ENCODE results near the gene MAN1C1. TPM values are rescaled to one million over a fixed set of nuclear protein-coding genes. Genes with fewer than 3 reads are reported as not detected.
A peak's percentile ranks its signal among the peaks of the same experiment; 100 is the strongest.

MAN1C1 gene
- 8.6 TPM for total RNA-seq

- DNase-seq, result peak; percentile 93
Measured at GRCh38 chr1:25616095-25616986, at the start of gene MAN1C1. Gene MAN1C1 (plus strand): TSS chr1:25616791. CDS start chr1:25617798, 1,007 bp downstream.

DNA sequence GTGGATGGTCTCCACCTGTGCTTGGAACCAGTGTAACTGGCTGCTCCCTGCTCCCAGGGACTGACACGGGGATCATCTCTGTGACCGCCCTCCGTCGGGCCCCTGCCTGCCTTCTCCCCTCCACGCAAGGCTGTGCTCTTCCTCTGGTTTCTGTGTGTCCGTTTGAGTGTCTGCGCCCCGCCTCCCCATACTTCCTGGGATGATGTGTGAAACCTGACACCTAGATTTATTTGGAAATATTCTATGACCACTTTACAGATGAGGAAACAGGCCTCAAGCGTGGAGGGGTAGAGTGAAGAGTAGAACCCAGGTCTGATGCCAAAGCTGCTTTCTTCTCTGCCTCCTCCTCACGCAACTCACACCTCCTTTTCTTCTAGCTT, 48.9 kb upstream of the MAN1C1 start:
- no peak for DNase-seq

GRCh38 chr1:25568090-25568833, 48.3 kb upstream of the MAN1C1 start:
- DNase-seq, result peak; percentile 68

DNA sequence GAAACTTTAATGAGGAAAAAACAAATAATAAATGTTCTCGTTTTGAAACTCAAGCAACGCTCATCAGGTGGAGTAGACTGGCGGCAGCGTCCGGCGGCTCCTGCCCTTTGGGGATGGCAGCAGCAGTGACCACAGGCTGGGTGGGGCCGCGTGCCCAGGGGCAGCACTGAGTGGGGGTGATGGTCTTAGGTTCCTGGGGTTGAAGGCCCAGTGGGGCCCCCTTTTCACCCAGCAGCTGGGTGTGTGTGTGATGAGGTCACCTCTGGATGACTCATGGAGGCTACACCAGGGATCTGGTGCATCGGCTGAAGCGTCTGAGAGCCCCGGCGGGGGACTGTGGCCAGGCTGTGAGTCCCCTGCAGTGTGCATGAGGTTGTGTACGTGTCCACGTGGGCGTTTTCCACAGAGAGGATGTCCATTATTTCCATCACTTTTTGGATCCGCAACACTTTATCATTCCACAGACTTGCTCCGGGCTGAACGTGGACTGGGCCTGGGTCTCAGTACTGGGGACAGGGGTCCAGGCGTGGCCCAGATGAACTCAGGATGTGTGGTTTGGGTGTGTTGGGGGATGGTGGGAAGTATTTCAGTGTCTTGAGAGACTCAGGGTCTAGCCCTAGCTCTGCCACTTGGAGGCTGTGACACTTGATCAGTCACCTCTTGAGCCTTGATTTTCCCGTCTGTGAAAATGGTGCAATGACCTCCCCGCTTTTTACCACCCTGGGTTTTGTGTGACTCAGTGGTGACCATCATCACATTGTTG, 47.6 kb upstream of the MAN1C1 start:
- peak; percentile 28 for DNase-seq

- no peak for DNase-seq
Measured at GRCh38 chr1:25569597-25570396, 46.8 kb upstream of the MAN1C1 start.

DNA sequence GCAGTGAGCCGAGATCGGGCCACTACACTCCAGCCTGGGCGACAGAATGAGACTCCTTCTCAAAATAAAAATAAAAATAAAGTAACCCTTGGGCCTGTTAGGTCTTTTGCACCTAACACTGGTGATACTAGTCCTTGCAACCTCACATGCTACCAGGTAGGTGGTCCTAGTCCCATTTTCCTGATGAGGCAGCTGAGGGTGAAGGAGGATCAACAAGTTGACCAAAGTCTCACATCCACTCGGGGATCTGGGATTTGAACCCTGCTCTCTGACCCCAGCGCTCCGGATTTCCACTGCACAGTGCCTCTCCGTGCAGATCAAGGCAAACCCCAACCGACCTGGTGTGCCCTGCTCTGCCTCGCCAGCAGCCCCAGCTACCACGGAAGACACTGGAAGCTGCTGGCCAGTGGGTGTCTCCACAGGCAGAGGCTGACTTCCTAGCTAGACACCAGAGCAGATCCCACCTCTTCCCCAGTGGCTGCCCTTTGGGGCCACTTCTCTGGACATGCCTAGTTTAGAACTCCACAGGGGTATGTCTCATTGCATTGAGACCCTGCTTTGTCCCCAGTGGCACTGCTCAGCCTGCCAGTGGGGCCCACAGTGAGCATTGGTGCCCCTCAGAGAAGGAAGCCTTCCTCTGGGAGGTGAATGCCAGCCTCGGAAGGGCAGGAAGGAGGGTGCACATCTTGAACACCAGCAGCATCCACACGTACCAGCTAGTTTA, 45.6 kb upstream of the MAN1C1 start:
- DNase-seq, result no peak

GRCh38 chr1:25571522-25571970, 45.0 kb upstream of the MAN1C1 start:
- no peak for DNase-seq

GRCh38 chr1:25572107-25572506, 44.5 kb upstream of the MAN1C1 start:
- DNase-seq, result no peak

- DNase-seq, result no peak
Measured at GRCh38 chr1:25572708-25573590, 43.6 kb upstream of the MAN1C1 start.

DNA sequence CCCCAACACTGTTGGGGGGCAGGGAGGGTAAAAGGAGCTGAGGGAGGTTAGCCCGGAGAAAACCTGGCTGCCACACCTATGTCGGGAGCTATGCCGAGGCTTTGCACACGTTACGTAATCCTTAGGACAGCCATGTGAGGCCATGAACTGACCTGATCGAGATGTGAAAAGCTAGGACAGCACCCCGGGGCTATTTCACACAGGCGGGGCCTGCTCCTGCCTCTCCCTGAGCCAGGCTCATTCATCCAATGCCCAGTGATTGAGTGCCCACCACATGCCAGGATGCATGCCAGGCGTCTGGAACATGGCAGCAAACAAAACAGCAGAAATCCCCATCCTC, 43.0 kb upstream of the MAN1C1 start:
- no peak for DNase-seq

- DNase-seq, result no peak
Measured at GRCh38 chr1:25573961-25574360, 42.6 kb upstream of the MAN1C1 start.

DNA sequence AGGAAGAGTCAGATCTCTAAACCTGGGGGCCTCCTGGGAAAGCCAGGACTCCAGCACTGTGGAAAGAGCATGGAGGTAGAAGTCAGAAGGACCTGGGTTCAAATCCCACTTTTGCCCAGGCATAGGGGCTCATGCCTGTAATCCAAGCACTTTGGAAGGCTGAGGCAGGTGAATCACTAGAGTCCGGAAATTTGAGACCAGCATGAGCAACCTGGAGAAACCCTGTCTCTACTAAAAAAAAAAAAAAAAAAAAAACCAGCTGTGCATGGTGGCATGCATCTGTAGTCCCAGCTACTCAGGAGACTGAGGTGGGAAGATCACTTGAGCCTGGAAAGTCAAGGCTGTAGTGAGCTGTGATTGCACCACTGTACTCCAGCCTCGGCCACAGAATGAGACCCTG, 41.4 kb upstream of the MAN1C1 start:
- DNase-seq, result no peak

DNA sequence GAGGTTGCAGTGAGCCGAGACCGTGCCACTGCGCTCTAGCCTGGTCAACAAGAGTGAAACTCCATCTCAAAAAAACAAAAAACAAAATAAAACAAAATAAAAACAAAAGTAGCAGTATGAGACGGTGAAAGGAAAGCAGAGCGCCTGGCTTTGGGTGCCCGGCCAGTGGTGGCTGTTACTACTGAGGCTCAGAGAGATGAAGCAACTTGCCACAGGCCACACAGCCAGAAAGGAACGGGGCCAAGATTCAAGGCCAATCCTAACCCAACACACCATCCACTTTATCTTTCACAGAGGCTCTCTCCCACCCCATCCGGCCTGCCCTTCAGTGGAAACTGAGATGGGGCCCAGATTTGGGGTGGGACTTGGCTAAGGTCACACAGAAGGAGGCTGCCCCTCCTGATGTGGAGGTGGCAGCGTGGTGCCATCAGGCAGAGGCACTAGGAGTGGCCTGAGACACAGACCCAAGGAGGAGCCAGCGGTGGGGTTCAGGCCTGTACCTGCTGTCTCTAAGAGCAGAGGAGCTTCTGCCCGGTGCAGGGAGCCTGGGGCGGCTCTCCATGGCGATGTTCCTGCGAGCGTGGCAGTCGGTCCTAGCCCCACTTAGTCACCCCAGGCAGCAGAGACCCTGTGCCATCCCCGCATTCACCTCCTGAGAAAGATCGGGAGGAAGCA, 40.0 kb upstream of the MAN1C1 start:
- no peak for DNase-seq

GRCh38 chr1:25577134-25577920, 39.3 kb upstream of the MAN1C1 start:
- no peak for DNase-seq

GRCh38 chr1:25579292-25580252, 37.0 kb upstream of the MAN1C1 start:
- no peak for DNase-seq

DNA sequence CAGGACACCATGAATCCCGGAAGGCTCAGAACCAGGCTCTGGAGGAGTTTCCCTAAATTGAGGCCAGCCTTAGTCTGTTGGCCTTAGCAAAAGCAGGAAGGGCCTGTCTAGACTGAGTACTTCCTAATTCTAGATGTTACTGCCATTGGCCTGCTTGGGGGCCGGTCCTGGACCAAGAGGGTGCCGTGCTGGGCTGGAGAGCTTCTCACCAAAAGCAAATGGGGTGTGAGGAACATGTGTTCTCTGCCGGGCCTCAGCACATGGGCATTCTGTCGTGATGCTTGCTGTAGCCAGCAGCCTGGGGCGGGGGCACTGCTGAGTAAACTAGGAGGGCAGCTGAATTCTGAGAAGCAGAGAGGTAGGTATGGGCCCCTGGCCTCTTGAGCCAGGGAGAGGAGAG, 35.7 kb upstream of the MAN1C1 start:
- no peak for DNase-seq

- DNase-seq, result no peak
Measured at GRCh38 chr1:25581764-25582163, 34.8 kb upstream of the MAN1C1 start.

All from occipital lobe (tissue), 2 donors.